Suppressor macrophage (primary cell): Measurements from ENCODE around the gene GIGYF2.
"Not testable (repeated sequence)": the region's sequence is repeated elsewhere in the genome, so short reads cannot be mapped to it uniquely, and the experiment has no call there.

Source experiments
- DNase-seq, 4 experiments: peaks; one replicate each; pipeline ENCODE4 v3.0.0-alpha.2; 2020 to 2022

GIGYF2 gene

DNA sequence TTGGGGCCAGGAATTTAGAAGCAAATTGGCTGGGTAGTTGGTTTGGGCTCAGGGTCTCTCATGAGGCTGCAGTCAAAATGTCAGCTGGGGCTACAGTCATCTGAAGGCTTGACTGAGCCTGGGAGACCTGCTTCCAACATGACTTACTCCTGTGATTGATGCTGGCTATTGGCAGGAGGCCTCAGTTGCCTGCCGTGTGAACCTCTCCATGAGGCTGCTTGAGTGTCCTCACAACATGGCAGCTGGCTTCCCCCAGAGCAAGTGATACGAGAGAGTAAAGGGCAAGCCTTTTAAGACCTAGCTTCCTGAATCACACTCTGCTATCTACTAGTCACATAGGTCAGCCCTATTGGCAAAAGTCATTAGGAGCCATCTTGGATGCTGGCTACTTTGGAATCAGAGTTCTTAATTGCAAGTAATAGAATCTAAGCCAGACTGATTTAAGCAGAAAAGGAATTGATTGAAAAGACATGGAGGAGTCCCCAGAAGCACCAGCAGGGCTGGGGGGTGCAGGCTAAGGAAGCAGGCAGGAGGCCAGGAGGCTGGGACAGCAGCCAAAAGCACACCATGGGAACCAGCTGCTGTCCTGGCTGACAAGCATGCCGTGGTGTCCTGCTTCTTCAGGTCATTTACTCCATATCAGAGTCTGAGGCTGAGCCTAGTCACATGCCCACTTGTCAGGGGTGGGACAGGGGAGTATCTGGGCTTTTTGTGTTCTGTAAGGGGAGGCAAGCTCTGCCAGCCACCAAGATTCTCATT lies 7.8 kb upstream of the GIGYF2 start:
- no peak for DNase-seq

DNA sequence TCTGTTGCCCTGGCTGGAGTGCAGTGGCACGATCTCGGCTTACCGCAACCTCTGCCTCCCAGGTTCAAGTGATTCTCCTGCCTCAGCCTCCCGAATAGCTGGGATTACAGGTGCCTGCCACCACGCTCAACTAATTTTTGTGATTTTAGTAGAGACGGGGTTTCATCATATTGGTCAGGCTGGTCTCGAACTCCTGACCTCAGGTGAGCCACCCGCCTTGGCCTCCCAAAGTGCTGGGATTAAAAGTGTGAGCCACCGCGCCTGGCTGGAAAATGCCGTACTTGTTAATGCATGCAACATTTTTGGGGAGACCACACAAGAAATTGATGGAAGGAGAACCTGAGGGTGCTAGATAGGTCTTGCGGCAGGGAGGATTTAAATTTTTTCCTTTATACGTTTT lies 6.0 kb upstream of the GIGYF2 start:
- not testable (repeated sequence) for DNase-seq

DNA sequence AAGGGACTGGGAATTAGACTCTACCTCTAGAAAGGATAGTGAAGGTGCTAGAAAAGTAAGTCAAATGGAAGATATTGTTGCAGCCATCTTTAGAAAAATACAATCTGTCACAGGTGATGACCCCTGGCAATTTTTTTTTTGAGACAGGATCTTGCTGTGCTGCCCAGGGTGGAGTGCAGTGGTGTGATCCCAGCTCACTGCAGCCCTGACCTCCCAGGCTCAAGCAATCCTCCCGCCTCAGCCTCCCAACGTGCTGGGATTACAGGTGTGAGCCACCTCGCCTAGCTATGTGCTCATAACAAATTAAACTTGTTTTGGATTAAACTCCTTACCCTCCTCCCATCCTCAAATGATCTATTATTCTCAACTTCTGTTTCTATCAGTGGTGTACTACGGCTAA lies 3.8 kb upstream of the GIGYF2 start:
- no peak for DNase-seq

DNA sequence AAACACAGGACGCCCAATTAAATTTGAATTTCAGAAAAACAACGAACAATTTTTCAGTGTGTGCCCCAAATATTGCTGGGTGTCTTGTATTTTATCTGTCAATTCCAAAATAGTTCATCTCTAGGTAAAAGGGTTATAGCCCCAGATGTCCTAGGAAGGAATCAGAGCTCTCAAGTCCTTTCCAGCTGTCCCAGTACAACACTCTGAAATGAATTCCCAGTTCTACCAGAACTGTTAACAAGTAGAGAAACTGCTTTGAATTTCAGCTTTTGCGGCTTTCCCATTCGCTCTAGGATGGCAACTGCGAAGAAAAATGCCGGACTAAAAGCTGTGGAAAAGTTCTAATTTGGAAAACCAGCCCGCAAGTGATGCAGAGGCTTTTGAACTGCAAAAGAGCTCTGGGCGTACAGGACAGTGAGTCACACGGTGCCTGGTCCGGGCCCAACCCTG lies 497 bp upstream of the GIGYF2 start:
- DNase-seq: no peak

DNA sequence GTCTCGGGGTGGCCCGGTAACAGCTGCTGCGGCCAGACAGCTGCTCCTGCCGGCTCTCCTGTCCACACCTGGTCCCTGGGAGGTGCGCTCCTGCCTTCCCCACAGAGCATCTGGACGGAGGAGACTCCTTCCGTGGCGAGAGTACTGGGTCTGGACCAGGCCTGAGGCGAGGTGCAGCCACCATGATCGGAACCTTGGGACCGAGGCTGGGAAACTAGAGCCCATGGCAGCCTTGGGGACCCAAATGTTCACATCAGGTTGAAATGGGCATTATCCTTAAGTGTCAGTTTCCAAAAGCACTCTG lies 628 bp downstream of the GIGYF2 start:
- no peak for DNase-seq

DNA sequence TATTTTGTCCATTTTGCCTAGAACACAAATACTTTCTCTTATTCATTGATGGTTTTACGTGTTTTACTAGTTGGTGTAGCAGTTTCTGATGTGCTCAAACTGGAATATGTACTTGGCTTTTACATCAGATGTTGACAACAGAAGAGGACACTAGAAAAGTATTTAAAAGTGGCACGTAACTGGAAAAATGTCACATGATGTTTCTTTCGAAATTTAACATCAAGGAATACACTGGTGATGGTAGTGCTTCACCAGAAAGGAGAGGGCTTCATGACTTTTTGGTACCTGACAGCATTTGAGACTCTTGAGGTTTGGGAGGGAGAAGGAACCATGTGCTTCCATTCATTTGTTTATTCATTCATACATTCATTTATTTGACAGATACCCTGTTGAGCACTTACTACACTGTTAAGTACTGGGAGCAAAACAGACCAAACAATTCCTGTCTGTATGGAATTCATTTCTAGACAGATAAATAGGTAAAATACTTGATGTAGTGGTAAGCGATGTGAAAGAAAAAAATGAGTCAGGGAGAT lies 1.5 kb downstream of the GIGYF2 start:
- DNase-seq: peak in 3 of 4 experiments; percentile 3 to 24 (median 12)

DNA sequence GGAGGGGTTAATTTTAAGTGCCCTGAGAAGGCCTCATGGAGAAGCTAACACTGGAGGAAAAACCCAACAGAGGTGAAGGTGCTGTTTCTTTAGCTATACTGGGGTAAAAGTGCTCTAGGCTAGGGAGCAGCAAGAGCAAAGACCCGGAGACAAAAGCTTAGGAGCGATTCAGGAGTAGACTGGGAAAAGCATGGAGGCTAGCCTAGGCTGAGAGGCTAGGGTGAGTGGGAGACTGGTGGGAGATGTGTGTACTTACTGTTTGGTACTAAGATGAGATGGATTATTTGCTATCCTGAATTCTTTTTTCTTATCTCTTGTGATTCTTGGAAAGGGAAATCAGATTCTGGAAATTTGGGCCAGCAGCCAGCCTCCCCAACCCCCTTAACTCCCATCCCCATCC lies 2.0 kb downstream of the GIGYF2 start:
- no peak for DNase-seq

DNA sequence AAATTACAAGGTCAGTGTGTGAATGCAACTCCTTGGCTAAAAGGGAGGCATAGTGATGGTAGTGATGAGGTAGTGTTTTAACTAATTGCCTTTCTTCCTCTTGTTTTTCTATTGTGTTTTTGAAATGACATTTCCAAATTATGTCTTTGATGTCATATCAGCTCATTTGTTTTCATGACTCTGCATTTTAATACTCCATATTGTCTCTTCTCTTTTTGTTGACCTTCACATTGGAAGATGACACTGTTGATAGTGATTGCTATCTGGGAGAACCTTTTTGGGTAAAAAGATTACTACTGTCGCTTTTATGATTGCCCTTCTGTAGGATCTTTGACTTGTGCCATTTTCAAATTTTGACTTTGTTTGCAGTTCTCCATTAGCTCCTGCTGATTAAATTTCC lies 3.0 kb downstream of the GIGYF2 start:
- peak in 2 of 4 experiments; percentile 7 to 21 for DNase-seq

DNA sequence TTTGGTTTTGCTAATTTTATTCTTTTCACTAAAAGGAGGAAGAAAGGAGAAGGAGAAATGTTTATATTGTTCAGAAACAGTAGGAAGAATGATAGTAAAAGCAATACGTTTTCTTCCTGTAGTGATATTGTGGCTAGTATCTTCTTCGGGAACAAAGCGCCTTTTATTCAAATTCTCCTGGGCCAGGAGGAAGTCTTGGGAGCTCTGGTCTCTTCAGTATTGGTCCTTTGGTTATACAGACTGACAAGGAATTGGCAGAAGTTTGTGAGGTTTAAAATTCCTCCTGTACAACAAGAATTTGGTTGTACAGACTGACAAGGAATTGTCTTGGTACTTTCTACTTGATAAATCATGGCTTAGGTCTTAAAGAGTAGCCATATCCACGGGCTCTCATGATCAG lies 9.9 kb downstream of the GIGYF2 start:
- no peak for DNase-seq

DNA sequence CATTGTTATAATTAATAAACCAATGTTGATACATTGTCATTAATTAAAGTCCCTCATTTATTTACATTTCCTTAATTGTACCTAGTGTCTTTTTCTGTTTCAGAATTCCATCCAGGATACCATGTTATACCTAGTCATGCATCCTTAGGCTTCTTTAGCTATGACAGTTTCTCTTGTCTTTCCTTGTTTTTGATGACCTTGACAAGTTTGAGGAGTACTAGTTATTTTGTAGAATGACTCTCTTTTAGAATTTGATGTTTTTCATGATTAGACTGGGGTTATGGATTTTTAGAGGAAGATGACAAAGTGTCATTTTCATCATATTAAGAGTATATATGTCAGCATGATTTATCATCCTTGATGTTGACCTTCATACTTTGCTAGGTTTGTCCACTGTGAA lies 16.4 kb downstream of the GIGYF2 start:
- no peak for DNase-seq

DNA sequence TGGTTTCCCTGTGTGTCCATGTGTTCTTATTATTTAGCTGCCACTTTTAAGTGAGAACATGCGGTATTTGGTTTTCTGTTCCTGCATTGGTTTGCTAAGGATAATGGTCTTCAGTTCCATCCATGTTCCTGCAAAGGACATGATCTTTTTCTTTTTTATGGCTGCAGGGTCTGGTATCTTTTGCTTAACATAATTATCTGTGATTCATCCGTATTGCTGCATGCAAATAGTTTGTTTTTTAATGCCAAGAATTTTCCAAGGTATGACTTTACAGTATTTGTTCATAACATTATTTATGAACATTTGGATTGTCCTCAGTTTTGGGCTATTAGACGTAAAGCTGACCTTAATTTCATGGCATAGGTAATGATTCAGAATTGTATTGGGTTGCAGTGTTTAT lies 17.8 kb downstream of the GIGYF2 start:
- no peak for DNase-seq

DNA sequence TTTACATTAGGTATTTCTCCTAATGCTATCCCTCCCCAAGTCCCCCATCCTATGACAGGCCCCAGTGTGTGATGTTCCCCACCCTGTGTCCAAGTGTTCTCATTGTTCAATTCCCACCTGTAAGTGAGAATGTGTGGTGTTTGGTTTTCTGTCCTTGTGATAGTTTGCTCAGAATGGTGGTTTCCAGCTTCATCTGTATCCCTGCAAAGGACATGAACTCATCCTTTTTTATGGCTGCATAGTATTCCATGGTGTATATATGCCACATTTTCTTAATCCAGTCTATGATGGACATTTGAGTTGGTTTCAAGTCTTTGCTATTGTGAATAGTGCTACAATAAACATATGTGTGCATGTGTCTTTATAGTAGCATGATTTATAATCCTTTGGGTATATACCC lies 22.9 kb downstream of the GIGYF2 start:
- DNase-seq: not testable (repeated sequence)

DNA sequence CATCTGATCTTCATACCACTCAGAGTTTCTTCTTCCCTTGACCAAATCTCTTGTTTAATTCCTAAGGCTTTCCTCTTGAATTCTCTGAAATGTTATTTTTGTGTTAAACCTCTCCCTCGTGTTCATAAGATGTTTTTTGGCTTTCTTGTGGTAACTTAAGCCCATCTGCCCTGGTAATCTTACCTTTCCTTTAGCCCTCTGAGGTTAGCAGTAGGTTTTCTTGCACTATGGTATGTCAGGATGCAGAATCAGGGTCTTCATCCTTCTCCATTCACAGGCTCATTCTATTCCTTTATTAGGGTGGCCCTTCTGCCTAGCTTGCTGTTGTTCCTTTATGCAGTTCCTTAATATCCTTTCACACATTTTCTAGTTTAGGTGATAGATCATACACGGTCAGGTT lies 24.1 kb downstream of the GIGYF2 start:
- DNase-seq: no peak

DNA sequence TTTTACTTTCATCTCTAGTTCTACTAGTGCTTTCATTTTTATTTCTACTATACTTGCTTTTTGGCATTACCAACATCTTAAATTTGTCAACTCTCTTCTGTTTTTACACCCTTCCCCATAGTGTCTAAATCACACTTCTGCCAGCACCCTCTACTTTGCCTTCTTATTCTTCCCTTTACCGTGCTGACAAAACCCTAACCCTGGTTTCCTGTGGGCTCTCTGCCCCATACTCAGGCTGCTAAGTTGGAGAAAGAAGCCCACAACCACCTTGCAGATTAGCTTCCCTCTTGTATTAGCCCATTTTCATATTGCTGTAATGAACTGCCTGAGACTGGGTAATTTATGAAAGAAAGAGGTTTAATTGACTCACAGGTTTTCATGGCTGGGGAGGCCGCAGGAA lies 24.8 kb downstream of the GIGYF2 start:
- DNase-seq: no peak

DNA sequence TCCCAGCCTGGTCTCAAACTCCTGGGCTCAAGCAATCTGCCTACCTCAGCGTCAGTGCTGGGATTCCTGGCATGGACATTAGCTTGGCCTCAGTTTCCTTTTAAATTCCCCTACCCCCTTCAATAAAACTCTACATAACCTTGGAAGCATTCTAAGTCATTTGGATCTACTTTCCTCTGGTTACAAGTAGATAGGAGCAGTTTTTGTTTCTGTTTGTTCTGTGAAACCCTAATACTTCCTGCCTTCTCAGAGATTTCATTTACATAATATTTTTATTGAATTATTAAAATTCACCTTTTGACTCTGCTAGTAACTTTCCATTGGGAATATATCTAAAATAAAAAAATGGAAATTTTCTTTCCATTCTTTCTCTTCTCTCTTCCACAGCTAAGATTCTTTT lies 25.9 kb downstream of the GIGYF2 start:
- DNase-seq: no peak

DNA sequence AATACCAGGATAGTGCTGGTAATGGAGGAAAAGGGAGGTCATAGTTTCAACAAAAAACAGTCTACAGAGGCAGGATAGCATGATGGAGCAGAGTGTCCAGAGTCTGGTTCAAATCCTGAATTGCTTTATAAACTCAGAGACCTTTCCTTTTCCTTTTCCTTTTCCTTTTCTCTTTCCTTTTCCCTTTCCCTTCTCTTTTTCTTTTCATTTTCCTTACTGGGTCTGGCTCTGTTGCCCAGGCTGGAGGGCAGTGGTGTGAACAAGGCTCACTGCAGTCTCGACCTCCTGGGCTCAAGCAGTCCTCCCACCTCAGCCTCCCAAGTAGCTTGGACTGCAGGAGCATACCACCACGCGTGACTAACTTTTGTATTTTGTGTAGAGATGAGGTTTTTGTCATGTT lies 31.7 kb downstream of the GIGYF2 start:
- DNase-seq: no peak

DNA sequence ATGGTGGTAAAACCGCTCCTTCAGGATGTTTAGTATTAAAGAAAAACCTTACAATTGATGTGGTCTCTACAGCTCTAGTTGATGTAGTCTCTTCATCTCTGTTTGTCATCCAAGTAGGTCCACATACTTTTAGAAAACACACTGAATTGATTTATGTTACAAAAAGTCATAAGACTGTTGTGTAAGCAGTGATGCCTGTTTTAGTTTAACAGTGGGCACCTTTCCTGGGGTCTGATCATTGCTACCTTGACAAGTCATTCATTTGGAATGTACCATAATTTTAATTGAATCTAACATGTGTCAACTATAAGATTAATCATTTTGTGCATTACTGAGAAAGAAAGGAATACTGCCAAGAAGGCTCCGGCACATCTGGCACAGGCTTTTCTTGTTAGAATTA lies 34.3 kb downstream of the GIGYF2 start:
- no peak for DNase-seq

DNA sequence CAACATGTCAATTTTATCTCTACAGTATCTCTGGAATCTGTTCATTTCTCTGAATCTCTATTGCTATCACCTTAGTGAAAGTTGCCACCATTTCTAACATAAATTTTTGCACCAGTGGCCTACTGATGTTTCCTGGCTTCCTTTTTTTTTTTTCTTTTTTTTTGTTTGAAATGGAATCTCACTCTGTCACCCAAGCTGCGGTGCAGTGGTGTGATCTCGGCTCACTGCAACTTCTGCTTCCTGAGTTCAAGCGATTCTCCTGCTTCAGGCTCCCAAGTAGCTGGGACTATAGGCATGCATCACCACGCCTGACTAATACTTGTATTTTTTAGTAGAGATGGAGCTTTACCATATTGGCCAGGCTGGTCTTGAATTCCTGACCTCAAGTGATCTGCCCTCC lies 44.2 kb downstream of the GIGYF2 start:
- DNase-seq: peak; percentile 54 to 72 (median 60)

DNA sequence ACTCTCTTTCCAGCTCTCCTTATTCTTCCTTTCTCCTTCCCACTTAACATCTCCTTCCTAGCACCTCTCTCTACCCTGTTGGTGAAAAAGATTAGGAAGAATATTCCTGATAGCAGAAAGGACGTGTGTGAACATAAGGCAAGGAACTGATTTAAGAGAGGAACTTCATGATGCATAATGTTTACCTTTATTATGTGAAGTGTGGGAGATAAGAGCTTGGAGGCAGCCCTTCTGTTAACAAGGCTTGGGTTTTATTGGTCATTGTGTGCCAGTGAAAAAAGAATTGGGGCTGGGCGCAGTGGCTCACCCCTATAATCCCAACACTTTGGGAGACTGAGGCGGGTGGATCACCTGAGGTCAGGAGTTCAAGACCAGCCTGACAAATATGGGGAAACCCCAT lies 44.8 kb downstream of the GIGYF2 start:
- DNase-seq: no peak

DNA sequence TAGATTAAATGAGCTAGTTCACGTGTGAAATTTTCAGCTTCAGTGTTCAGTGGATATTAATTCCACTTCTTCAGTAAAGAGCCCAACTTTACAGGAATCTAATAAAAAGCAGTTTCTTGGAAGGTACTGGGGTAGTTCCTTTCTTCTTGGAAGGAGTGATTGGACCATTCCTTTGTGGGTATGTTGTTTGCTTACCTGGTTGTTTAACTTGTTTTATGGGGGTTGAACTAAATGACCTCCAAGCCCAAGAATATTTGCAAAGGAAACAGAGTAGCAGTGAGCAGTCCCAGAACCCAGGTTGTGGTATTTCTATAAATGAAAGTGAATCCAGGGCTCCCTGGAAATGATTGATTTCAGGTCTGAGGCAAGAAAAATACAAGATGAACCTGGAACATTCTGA lies 47.8 kb downstream of the GIGYF2 start:
- DNase-seq: no peak

DNA sequence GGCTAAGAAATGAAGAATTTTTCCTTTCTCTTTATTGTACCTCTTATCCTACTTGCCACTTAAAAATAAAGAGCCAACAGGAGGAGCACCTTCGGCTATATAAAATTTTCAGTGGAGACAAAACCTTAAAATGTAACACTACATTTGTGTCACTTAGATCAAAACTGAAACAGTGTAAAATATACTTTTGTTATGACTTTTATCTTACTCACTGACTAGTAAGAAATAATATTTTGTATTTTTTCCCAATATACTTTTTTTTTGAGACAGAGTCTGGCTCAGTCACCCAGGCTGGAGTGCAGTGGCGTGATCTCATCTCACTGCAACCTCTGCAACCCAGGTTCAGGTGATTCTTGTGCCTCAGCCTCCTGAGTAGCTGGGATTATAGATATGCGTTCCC lies 50.9 kb downstream of the GIGYF2 start:
- no peak for DNase-seq

DNA sequence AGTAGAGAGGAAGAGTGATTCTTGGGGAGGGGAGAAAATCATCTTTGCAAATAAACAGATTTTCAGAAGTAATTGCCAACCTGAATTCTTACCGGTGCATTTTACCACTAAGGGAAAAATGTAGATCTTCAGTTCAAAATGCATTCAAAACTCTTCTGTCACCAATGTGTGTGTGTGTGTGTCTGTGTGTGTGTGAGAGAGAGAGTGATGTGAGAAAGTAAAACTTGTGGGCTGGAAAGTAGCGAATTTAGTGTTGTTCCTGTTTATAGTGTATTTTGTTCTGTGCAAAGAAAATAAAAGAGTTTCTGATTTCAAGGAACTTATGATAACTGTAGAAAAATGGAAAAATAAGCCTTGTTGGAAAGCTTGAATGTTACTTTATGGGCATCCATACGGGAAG lies 52.2 kb downstream of the GIGYF2 start:
- no peak for DNase-seq

DNA sequence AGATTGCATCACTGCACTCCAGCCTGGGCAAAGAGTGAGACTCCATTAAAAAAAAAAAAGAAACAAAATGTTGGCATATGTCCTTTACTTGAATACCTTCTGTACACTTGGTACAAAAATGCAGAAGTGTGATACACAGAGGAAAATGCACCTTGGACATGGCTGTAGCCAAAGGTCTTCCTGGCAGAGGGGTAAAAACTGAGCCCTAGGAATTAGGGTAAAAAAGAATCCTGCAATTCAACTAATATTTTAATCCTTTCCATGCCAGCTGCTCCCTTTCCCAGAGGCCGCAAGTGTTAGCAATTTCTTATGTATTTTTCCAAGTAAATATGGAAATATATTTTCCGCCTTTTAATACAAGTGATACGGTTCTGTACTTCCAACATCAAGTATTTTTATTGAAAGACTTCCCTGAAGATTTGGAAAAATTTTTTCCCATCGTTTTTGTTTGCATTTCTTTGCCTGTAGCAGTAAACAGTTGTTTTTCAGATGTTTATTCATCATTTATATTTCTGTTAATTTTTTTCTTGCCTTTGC lies 53.1 kb downstream of the GIGYF2 start:
- DNase-seq: no peak

DNA sequence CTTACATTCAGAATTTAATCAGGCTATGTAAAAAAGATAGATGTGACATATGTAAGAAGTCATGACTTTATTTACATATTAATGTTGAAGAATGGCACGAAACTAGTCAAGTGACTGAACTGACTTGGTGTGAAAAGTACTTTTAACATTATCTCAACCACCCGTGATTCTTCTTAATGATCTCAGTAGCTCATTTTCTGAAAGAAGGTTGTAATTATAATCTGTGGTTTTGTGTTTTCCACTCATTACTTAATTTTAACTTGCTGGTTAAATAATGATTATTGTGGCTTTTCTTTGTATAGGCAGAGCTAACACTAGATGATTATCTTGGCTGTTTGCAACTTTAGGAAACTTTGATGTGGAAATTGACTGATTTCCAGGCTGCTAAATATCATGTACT lies 60.8 kb downstream of the GIGYF2 start:
- no peak for DNase-seq
